ENCODE data around the gene IMMP2L.

GRCh38 chr7:111045449-111045848, 516.8 kb downstream of the IMMP2L start:
- TF ChIP-seq CTCF (IDR thresholded peaks at IDR 0.05) (no peak), POLR2A (IDR thresholded peaks at IDR 0.05) (no peak)

Data from right lobe of liver (tissue), 4 donors.